ENCODE measurements around the gene DEAF1.
"Not testable (repeated sequence)": the region's sequence is repeated elsewhere in the genome, so short reads cannot be mapped to it uniquely, and the experiment has no call there.

DEAF1 gene

GRCh38 chr11:694563-695287 lies at the start of gene DEAF1:
Gene DEAF1 (minus strand): TSS chr11:695222. CDS start chr11:695047, 175 bp downstream.
- peak; percentile 99 for DNase-seq

- DNase-seq = no peak
Observed at GRCh38 chr11:742571-743201, 47.7 kb upstream of the DEAF1 start.

GRCh38 chr11:742156-742546 lies 47.1 kb upstream of the DEAF1 start:
- DNase-seq = no peak

GRCh38 chr11:737899-738298 lies 42.9 kb upstream of the DEAF1 start:
- not testable (repeated sequence) for DNase-seq

- no peak for DNase-seq
Observed at GRCh38 chr11:737366-737765, 42.3 kb upstream of the DEAF1 start.

GRCh38 chr11:734541-734940 lies 39.5 kb upstream of the DEAF1 start:
- not testable (repeated sequence) for DNase-seq

GRCh38 chr11:733072-733471 lies 38.0 kb upstream of the DEAF1 start:
- DNase-seq = no peak

GRCh38 chr11:729492-730074 lies 34.6 kb upstream of the DEAF1 start:
- DNase-seq = no peak

GRCh38 chr11:728901-729491 lies 34.0 kb upstream of the DEAF1 start:
- DNase-seq = no peak

- peak; percentile 81 for DNase-seq
Observed at GRCh38 chr11:727859-728748, 33.1 kb upstream of the DEAF1 start.

- DNase-seq = no peak
Observed at GRCh38 chr11:727281-727701, 32.3 kb upstream of the DEAF1 start.

GRCh38 chr11:726278-727220 lies 31.5 kb upstream of the DEAF1 start:
- DNase-seq = peak; percentile 49

- DNase-seq = no peak
Observed at GRCh38 chr11:725624-726202, 30.7 kb upstream of the DEAF1 start.

GRCh38 chr11:724778-725386 lies 29.9 kb upstream of the DEAF1 start:
- no peak for DNase-seq

GRCh38 chr11:724049-724777 lies 29.2 kb upstream of the DEAF1 start:
- DNase-seq = no peak

- peak; percentile 52 for DNase-seq
Observed at GRCh38 chr11:723120-723883, 28.3 kb upstream of the DEAF1 start.

- DNase-seq = no peak
Observed at GRCh38 chr11:722346-722811, 27.4 kb upstream of the DEAF1 start.

- DNase-seq = peak; percentile 43
Observed at GRCh38 chr11:721741-722345, 26.8 kb upstream of the DEAF1 start.

Measured in stimulated activated CD4-positive, alpha-beta T cell treated with anti-CD3 and anti-CD28 coated beads, Interleukin-4, amount 100 ng/mL, for 24 hours (primary cell).